SK-N-MC (cell line): ENCODE results near the gene COPE.

Experiments
- DNase-seq: peaks from one replicate; pipeline ENCODE4 v3.0.0-alpha.2; 2011; ENCODE audit warnings: low read depth, low spot score
- H3K27ac ChIP-seq: fragments of 200-600 bp; sonication (generic); 2 replicates; pipeline ENCODE4 v1.5.1; 2016; ENCODE audit warnings: mixed run types
- H3K36me3 ChIP-seq: fragments of 200-600 bp; sonication (generic); 2 replicates; pipeline ENCODE4 v1.6.1; 2017; ENCODE audit warnings: antibody characterized with exemption, low read length, mixed read lengths; ENCODE audit not compliant: insufficient read depth
- H3K4me3 ChIP-seq: fragments of 200-600 bp; sonication (generic); 2 replicates; pipeline ENCODE4 v1.5.1; 2016
- H3K9ac ChIP-seq: fragments of 200-600 bp; sonication (generic); 2 replicates; pipeline ENCODE4 v1.8.0; 2017; ENCODE audit warnings: mixed run types, mixed read lengths; ENCODE audit not compliant: insufficient read length
- H3K9me3 ChIP-seq: fragments of 200-600 bp; sonication (generic); 2 replicates; pipeline ENCODE4 v1.6.1; 2017; ENCODE audit warnings: low read depth, mild to moderate bottlenecking, antibody characterized with exemption, low read length, moderate library complexity, mixed read lengths
- EZH2 ChIP-seq: fragments of 200-600 bp; sonication (generic); IDR thresholded peaks from one replicate; pipeline ENCODE4 v1.6.1; 2017; ENCODE audit warnings: antibody characterized with exemption
- FOXP2 ChIP-seq: optimal IDR thresholded peaks from 2 replicates; pipeline ENCODE3; 2011; ENCODE audit warnings: mild to moderate bottlenecking, moderate library complexity; ENCODE audit not compliant: insufficient read depth; ENCODE audit errors: extremely low read length, control extremely low read depth
- POLR2AphosphoS5 ChIP-seq: IDR thresholded peaks from 2 replicates; pipeline ENCODE4 v1.6.1; 2012; ENCODE audit warnings: mild to moderate bottlenecking, low read depth, low read length, borderline replicate concordance

COPE gene

DNA sequence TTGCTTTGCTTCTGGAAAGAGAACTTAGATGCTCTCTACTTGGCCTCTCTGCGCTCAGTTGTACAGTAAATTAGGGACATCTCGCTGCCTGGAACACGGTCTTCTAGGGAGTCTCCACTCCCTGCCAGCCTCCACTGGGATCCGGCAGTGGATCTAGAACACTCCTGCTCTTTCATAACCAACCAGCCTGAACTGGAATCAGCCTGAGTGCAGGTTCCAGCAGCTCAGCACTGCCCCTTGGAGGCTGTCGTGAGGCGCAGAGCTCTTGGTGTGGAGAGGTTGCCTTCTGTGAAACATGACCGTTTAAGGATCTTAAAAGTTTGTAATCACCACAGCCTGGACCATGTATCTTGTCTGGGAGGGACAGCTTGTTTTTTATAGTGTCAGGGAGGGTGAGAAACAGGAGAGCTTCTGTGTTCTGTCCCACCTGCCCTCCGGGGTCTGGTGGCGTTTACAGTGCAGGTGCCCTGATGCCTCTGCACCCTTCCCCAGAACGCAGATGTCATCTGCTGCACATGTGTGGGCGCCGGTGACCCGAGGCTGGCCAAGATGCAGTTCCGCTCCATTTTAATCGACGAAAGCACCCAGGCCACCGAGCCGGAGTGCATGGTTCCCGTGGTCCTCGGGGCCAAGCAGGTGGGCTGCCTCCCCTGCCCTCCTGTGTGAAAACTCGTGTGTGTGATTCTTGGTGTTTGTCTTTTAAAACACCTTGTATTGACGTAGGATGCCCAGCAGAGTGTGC, 62.6 kb downstream of the COPE start:
- no peaks in the 10 kb centered on the region for H3K9me3 ChIP-seq
- peaks cover 92% of the 10 kb centered on the region for H3K36me3 ChIP-seq
- no peak for TF ChIP-seq FOXP2
- TF ChIP-seq EZH2 = no peak
- TF ChIP-seq POLR2AphosphoS5 = no peak
- no peak for DNase-seq
- H3K4me3 ChIP-seq = no peak overlapping the region
- no peak overlapping the region for H3K27ac ChIP-seq
- H3K9ac ChIP-seq = no peak overlapping the region

DNA sequence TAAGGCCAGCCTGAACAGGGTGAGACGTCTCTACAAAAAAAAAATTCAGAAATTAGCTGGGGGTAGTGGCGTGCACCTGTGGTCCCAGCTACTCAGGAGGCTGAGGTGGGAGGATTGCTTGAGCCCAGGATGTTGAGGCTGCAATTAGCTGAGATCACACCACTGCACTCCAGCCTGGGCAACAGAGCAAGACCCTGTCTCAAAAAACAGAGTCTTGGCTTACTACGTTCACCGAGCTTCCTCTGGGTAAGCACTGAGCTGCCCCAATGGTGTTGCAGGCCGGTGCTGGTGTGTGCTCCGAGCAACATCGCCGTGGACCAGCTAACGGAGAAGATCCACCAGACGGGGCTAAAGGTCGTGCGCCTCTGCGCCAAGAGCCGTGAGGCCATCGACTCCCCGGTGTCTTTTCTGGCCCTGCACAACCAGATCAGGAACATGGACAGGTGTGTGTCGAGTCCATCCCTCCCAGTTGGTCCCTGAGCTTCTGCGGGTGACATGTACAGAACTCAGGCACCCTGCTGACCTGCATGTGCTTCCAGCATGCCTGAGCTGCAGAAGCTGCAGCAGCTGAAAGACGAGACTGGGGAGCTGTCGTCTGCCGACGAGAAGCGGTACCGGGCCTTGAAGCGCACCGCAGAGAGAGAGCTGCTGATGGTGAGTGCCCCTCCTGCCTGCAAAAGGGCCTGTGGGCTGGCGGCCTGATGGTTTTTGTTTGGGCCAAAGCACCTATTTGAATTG, 63.4 kb downstream of the COPE start:
- no peak overlapping the region for H3K4me3 ChIP-seq
- no peak overlapping the region for H3K27ac ChIP-seq
- no peak for TF ChIP-seq EZH2
- no peak for TF ChIP-seq POLR2AphosphoS5
- TF ChIP-seq FOXP2 = no peak
- no peak overlapping the region for H3K9ac ChIP-seq
- H3K9me3 ChIP-seq = no peaks in the 10 kb centered on the region
- DNase-seq = no peak
- H3K36me3 ChIP-seq = peaks cover 92% of the 10 kb centered on the region

DNA sequence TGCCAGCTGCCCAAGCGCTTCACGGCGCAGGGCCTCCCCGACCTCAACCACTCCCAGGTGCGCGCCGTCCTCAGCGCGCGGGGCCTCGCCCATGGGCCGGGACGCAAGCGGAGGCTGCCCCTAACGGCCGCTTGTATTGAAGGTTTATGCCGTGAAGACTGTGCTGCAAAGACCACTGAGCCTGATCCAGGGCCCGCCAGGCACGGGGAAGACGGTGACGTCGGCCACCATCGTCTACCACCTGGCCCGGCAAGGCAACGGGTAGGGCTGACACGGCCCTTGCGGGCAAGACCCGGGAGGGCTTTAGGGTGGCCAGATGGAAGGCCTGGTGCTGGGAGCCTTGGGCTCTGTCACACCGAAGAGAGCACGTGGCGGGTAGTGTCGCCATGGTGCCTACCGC, 64.2 kb downstream of the COPE start:
- H3K4me3 ChIP-seq = no peak overlapping the region
- TF ChIP-seq POLR2AphosphoS5 (no peak), EZH2 (no peak), FOXP2 (no peak)
- no peak overlapping the region for H3K27ac ChIP-seq
- DNase-seq = no peak
- H3K36me3 ChIP-seq = peaks cover 92% of the 10 kb centered on the region
- H3K9ac ChIP-seq = no peak overlapping the region
- no peaks in the 10 kb centered on the region for H3K9me3 ChIP-seq

DNA sequence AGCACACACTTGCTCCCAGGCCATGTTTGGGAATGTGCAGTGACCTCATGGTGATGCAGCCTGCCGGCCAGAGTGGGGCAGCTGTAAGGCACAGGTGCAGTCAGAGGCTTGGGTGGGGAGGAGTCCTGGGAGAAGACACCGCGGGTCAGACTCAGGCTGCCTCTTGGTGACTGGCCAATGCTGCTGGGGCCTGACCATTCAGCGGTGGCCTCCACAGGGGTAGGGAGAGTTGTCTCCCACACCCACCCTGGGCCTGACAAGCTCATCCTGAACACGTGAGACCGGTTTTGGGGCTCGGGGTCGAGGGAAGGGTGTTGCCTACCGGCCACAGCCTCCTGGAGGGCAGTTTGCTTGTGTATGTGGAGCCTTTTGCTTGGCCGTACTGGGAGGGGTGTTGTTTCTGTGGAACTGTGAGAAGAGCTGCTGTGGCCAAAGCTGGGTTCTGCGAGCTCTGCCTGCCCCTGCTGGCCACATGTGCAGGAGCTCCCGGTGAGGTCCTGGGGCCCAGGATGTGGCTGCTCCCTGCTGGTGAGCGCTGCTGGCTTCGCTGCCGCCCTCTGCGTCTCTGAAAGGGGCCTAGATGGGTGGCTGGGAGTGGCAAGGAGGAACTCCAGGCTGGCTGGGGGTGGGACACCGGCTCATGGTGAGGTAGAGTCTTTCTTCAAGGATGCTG, 65.3 kb downstream of the COPE start:
- DNase-seq = no peak
- Histone ChIP-seq H3K27ac (no peak overlapping the region), H3K9me3 (no peaks in the 10 kb centered on the region), H3K9ac (no peak overlapping the region), H3K36me3 (peaks cover 85% of the 10 kb centered on the region), H3K4me3 (no peak overlapping the region)
- TF ChIP-seq POLR2AphosphoS5 = no peak
- no peak for TF ChIP-seq EZH2
- TF ChIP-seq FOXP2 = no peak

DNA sequence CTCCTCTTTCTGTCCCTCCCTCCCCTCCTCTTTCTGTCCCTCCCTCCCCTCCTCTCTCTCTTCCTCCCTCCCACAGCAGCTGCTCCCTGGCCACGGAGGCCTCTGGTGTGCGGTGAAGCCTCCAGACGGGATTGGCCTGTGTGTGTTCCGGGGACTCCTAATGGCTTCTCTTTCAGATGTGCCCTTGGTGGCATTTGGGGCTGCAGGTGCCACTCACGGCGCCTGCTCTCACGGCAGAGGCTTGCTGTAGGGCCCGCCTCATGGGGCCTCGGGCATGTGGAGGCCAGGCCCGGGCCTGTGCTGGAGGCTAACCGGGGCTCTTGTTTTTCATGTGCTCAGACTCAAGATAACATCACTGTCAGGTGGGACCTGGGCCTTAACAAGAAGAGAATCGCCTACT, 66.5 kb downstream of the COPE start:
- TF ChIP-seq EZH2 = no peak
- no peak for TF ChIP-seq FOXP2
- no peak for TF ChIP-seq POLR2AphosphoS5
- no peak for DNase-seq
- Histone ChIP-seq H3K27ac (no peak overlapping the region), H3K4me3 (no peak overlapping the region), H3K9me3 (no peaks in the 10 kb centered on the region), H3K9ac (no peak overlapping the region), H3K36me3 (peaks cover 73% of the 10 kb centered on the region)

DNA sequence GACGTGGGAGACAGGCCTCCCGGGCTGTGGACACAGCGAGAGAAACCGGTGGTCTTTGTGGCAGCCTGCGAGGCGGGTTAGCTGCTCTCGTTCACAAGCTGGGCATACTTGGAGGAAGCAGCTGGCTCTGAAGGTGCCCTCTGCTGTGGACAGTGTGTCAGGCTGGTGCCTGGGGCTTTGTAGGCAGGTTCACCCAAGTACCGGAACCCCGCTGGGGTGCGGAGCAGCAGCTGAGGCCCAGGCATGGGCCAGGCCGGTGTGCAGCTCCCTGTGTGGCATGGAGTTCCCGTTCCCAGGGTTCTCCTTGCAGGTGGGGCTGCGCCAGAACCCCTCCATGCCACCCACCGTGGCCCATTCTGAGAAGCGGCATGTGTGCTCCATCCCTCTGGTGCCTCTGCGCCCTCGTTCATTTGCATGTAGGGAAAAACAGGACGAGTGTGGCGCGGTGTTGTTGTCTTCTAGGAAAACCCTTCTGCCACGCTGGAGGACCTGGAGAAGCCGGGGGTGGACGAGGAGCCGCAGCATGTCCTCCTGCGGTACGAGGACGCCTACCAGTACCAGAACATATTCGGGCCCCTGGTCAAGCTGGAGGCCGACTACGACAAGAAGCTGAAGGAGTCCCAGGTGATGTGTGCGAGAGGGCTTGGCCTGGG, 67.4 kb downstream of the COPE start:
- no peak for DNase-seq
- Histone ChIP-seq H3K4me3 (no peak overlapping the region), H3K27ac (peak overlapping the region; percentile 99; the same call in 1 of the 2 replicates), H3K36me3 (peaks cover 66% of the 10 kb centered on the region), H3K9me3 (no peaks in the 10 kb centered on the region), H3K9ac (no peak overlapping the region)
- TF ChIP-seq EZH2 = no peak
- TF ChIP-seq POLR2AphosphoS5 = no peak
- TF ChIP-seq FOXP2 = no peak

DNA sequence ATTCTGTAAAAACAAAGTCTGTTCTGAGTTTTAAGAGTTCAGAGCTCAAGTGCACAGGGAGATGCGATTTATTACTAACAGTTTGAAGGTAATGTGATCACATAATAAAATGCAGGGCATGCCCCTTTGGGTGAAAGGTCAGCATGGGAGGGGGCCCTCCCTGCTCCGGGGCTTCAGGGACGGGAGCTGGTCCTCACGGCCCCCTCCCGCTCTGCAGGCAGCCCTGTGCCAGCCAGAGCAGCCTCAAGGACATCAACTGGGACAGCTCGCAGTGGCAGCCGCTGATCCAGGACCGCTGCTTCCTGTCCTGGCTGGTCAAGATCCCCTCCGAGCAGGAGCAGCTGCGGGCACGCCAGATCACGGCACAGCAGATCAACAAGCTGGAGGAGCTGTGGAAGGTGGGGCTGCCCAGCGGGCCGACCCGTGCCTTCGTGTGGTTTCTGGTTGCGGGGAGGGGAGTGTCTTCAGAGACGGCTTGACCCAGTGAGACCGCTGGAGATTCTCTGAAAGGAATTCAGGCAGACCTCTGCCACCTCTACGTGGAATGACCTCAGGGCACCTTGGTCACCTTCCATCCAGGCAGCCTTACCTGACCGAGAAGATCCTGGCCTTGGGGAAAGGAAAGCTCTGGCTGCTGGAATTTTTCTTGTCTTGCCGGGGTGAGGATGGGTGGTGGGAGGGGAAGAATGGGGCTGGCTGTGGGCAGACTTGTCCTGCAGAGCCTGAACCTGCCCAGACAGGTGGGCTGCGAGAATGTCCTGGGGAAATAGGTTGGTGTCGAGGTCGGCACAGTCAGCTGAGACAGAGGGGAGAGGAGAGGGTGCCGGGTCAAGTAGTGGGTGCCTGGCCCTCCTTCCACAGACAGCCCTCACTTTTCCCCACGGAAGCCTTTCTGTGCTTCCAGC, 68.5 kb downstream of the COPE start:
- Histone ChIP-seq H3K9ac (no peak overlapping the region), H3K27ac (peak overlapping the region; percentile 99), H3K36me3 (peaks cover 56% of the 10 kb centered on the region), H3K4me3 (no peak overlapping the region), H3K9me3 (no peaks in the 10 kb centered on the region)
- DNase-seq = no peak
- no peak for TF ChIP-seq FOXP2
